Choroid plexus epithelial cell (primary cell): Measurements from ENCODE around the gene C17orf78.
A peak's percentile ranks its signal among the peaks of the same experiment; 100 is the strongest.
"Not testable (repeated sequence)": the region's sequence is repeated elsewhere in the genome, so short reads cannot be mapped to it uniquely, and the experiment has no call there.

Experiments used
- DNase-seq: peaks from one replicate; pipeline ENCODE4 v3.0.0-alpha.2; 2010; ENCODE audit warnings: low read depth
- H3K4me3 ChIP-seq: 2 replicates; pipeline ENCODE4 v1.5.1; 2011; ENCODE audit warnings: low read depth, mild to moderate bottlenecking, control low read depth, low read length, moderate library complexity
- CTCF ChIP-seq: conservative IDR thresholded peaks from 2 replicates; pipeline ENCODE4 v1.5.1; 2011; ENCODE audit warnings: low read depth, mild to moderate bottlenecking, control low read depth, inconsistent platforms, low read length, moderate library complexity

Gene C17orf78

GRCh38 chr17:37389160-37389559 lies 13.4 kb downstream of the C17orf78 start:
- no peak for DNase-seq
- TF ChIP-seq CTCF, result no peak
- H3K4me3 ChIP-seq, result no peak overlapping the region

- DNase-seq, result peak; percentile 70
- H3K4me3 ChIP-seq, result no peak overlapping the region
- no peak for TF ChIP-seq CTCF
Observed at GRCh38 chr17:37391146-37391545, 15.4 kb downstream of the C17orf78 start.

DNA sequence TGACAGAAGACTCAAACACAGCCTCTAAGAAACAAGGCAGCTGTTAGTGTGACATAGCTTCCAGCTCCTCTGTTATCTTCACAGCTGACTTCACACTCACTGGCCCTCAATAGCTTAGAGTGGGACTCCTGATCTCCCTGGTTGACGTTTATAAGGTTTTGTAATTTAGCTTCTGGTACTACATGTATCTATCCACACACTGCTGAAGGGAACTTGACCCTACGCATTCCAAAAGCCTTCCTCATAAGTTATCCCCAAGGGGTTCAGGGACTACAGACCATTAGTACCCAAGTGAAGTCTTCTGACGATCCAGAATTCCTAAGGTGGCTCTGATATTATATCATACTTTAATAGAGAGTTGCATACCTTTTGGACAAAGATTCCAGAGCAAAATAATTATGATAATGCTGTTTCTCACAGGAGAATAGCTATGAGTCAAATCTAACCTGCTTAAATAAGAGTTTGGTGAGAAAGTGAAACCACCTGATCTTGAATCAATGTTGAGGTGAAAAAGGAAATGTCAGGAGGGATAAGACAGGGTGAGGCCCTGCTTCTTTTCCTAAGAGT lies 16.3 kb downstream of the C17orf78 start:
- no peak overlapping the region for H3K4me3 ChIP-seq
- peak; percentile 94 for DNase-seq
- TF ChIP-seq CTCF, result no peak

GRCh38 chr17:37393352-37393751 lies 17.6 kb downstream of the C17orf78 start:
- no peak for DNase-seq
- no peak for TF ChIP-seq CTCF
- H3K4me3 ChIP-seq, result no peak overlapping the region

- no peak overlapping the region for H3K4me3 ChIP-seq
- peak; percentile 34 for DNase-seq
- TF ChIP-seq CTCF, result no peak
Observed at GRCh38 chr17:37399265-37399803, 23.5 kb downstream of the C17orf78 start.

DNA sequence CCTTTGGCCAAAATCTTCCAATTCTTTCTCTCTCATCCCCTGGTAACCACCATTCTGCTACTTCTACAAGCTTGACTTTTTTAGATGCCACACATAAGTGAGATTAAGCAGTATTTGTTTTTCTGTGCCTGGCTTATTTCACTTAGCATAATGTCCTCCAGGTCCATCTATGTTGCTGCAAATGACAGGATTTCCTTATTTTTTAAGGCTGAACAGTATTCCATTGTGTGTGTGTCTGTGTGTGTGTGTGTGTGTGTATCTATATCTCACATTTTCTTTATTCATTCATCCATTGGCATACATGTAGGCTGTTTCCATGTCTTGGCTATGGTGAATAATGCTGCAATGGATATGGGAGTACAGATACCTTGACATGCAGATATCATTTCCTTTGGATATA lies 24.7 kb downstream of the C17orf78 start:
- no peak for DNase-seq
- TF ChIP-seq CTCF, result no peak
- no peak overlapping the region for H3K4me3 ChIP-seq

- H3K4me3 ChIP-seq, DNase-seq: not testable (repeated sequence)
Observed at GRCh38 chr17:37405522-37405921, 29.7 kb downstream of the C17orf78 start.
